HG02623 (cell line): ENCODE results near the gene DNAJC17.

Experiments
- ATAC-seq: cut with Tn5 transposase; IDR thresholded peaks from one replicate; pipeline ENCODE4 v1.9.1; 2021; ENCODE audit warnings: moderate library complexity; ENCODE audit not compliant: unreplicated experiment

Gene DNAJC17

GRCh38 chr15:40792394-40792793 lies 14.9 kb downstream of the DNAJC17 start:
- ATAC-seq, result no peak

DNA sequence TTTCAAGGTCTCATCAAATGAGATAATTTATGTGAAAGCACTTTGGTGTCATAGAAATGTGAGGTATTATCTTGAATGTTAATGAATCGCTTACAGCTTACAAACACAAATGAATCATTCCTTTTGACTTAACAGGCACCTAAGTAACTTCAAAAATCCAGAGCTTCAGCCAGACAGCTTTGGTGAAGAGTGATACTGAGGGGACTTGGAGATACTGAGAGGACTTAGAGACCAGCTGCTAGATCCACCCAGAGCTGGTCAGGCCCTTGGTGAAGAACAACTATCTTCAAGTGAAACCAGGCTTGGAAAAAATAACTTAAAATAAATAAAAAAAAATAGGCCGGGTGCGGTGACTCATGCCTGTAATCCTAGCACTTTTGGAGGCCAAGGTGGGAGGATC lies 16.6 kb downstream of the DNAJC17 start:
- no peak for ATAC-seq

- ATAC-seq, result no peak
These were observed 17.3 kb downstream of the DNAJC17 start for GRCh38 chr15:40789999-40790398.

- no peak for ATAC-seq
These were observed 18.2 kb downstream of the DNAJC17 start for GRCh38 chr15:40789119-40789518.

GRCh38 chr15:40787991-40788390 lies 19.3 kb downstream of the DNAJC17 start:
- no peak for ATAC-seq

- no peak for ATAC-seq
These were observed 19.9 kb downstream of the DNAJC17 start for GRCh38 chr15:40787344-40787841.

GRCh38 chr15:40785814-40786213 lies 21.5 kb downstream of the DNAJC17 start:
- ATAC-seq, result no peak

DNA sequence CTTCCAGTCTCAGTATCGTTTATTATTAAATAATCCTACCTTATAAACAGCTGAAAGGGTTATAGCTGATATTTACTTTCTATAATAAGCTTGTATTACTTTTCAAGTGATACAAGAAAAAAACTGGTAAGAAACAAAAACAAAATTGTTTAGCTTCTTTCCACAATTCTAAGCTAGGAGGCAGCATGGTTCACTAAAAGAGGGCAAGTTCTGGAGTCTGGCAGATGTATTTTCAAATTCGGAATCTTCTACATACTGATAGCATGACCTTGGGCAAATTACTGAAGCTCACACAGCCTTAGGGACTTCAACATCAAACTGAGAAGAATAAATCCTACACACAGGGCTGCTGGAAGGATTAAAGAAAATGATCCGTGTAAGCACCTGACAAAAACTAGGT lies 22.1 kb downstream of the DNAJC17 start:
- ATAC-seq, result no peak

- peak; percentile 74 for ATAC-seq
These were observed 24.6 kb downstream of the DNAJC17 start for GRCh38 chr15:40782609-40783227.

DNA sequence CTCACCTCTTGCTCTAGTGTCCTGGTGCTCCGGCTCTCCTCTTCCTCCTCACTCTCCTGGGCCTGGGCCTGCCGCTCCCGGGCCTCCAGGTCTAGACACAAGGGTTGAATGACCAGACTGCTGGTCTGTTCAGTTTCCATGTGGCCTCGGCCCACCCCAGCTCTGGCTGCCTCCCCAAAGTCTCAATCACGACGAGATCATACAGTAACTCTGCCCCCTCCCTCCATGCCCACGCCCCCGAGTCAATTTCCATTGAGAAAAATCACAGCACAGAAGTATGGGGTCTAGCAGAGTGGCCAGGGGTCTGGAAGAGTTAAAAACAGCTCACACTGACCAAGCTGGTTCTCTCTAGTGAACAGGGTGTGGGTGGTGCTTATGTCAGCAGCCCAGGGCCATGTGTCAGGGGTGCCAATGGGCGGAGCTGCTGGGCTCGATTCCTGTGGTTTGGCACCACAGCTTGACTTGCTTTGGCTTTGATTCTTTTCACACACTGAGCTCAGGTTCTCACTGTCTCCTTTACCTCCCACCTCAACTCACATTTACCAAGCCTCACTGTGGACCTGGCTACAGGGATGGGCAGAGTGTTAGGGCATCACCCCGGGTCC lies 30.6 kb downstream of the DNAJC17 start:
- ATAC-seq, result no peak

- ATAC-seq, result no peak
These were observed 31.3 kb downstream of the DNAJC17 start for GRCh38 chr15:40775740-40776536.

GRCh38 chr15:40775007-40775406 lies 32.3 kb downstream of the DNAJC17 start:
- no peak for ATAC-seq

- no peak for ATAC-seq
These were observed 33.4 kb downstream of the DNAJC17 start for GRCh38 chr15:40773902-40774301.

- no peak for ATAC-seq
These were observed 33.8 kb downstream of the DNAJC17 start for GRCh38 chr15:40773496-40773895.

DNA sequence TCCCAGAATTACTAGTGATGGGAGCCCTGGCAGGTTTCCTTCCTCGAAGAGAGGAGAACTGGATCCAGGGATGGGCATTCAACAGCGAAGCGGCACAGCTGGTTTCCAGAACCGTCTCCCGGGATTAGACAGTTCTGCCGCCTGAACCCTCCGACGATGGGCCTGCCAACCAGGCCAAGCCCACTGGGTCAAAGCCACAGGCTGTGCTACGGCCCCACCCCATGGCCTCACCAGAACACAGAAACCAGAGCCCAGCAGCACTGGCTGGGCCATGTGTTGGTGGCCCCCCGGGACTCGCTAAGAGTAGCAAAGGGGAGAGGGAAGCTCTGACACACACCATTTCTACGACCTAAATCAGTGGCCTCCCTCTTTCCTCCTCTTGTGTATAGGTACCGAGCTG lies 35.3 kb downstream of the DNAJC17 start:
- ATAC-seq, result no peak

DNA sequence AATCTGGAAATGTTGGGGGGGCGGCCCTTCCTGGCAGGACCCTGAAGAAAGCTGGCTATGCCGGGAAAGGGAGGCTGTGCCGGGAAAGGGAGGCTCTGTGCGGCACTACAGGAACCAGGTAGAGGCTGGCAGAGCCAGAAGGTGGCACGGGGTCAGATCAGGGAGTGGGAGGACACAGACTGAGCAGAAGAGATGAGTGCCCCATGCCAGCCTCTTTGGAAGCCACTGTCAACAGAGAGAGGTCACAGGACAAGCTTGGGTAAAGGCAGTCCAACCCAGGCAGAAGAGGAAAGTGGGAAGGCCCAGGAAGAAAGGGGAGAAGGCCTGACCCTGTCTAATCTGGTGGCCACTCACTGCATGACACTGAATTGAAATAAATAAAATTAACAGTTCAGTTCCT lies 36.0 kb downstream of the DNAJC17 start:
- ATAC-seq, result no peak

DNA sequence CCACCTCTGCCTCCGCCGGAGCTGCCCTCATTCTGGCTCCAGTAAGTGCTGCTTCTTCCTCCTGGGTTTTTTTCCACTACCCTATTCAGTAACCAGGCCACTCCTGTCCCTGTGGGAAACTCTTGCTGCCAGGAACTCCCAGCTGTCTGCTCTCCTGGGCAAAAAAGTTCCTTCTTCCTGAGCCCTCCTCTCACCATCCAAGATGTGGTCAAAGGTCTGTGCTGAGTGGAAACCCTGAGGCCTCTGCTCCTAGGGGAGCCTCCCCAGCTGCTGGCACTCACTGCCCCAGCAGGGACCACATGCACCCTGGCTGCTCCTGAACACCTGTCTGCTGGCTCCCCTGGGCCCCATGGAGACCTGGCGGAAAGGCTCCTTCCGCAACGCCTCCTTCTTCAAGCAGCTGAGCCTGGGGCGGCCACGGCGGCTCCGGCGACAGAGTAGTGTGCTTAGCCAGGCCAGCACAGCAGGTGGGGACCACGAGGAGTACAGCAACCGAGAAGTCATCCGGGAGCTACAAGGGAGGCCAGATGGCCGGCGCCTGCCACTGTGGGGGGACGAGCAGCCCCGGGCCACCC lies 37.0 kb downstream of the DNAJC17 start:
- ATAC-seq, result no peak

DNA sequence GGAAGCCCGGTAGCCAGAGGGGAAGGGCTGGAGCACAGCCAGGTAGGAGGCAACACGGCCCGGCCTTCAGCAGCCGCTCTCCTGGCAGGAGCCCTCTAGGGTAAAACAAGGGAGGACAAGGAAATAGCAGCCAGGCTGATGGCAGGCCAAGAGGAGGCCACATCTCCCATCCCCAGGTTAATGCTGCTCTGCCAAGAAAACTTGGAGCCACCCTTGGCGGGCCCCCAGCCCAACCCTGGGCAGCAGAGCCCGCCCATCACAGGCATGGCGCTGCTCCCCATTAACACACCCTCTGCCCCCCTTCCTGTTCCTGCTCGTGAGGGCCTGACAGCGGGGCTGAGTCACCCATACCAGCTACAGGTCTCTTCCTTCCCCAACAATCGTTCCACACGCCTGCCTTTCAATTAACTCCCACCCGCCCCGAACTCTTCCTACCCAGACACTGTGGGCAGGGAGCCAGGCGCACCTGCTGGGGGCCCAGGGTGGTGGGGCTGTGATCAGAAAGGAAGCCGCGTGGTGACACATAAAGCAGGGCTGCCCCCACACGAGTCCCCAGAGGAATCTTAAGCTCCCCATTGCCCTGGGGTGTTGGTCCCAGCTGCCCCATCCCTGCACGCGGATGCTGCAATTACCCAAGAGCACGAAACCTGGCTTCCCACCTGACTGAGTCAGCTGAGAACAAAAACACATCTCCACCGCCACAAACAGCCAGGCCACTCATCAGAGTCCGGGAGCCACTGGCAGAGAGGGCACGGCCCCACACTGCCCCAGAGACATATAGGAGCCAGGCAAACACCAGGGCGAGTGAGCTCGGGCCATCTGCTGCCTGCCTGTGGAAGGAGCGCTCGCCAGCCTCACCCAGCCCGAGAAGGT lies 37.8 kb downstream of the DNAJC17 start, which contains the start of gene C15orf62:
Gene C15orf62, plus strand, starts transcription at position 707 of the 873 bp plus-strand sequence. CDS start 516 bp downstream, outside the sequence.
- ATAC-seq, result peak; percentile 31

DNA sequence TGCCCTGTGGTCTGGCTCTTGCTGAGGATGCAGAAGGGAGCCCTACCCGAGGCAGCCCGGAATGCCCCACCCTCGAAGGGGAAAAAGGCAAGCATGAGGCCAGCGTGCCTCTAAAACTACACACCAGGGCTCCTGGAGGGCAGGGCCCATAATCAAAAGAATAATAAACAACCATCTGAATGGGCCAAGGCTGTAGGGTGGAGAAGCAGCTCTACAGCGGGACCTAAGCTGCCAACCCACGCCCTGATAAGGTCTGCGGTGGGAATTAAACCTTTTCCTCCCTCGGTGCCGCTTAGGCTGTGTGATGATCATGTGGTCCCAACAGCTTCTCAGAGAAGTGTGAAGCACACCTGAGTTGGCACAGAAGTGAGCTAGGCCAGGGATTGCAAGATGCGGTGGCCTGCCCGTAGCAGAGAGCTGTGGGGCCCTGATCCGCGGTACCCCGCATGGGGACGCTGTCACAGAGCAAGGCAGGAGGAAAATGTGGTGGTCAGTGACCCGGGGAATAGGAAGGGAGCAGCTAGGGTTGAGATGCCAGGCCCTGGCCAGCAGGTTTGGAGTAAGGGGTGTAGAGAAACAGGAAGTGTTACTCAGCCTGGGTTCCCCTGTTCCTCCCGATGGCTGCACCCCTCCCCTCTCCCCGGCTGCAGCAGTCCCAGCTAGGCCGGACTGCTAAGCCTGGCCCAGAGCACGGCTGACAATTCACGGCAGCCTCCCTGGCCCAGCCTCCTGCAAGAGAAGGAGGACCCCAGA lies 38.6 kb downstream of the DNAJC17 start:
- ATAC-seq, result no peak
